Nucleus accumbens (tissue), 56 donors: ENCODE data around the gene ZNF331.

Experiments
- DNase-seq, 56 donors: peaks; one replicate each; lab custom pipeline; 2025; lab: John Stamatoyannopoulos, UW

The ZNF331 gene

DNA sequence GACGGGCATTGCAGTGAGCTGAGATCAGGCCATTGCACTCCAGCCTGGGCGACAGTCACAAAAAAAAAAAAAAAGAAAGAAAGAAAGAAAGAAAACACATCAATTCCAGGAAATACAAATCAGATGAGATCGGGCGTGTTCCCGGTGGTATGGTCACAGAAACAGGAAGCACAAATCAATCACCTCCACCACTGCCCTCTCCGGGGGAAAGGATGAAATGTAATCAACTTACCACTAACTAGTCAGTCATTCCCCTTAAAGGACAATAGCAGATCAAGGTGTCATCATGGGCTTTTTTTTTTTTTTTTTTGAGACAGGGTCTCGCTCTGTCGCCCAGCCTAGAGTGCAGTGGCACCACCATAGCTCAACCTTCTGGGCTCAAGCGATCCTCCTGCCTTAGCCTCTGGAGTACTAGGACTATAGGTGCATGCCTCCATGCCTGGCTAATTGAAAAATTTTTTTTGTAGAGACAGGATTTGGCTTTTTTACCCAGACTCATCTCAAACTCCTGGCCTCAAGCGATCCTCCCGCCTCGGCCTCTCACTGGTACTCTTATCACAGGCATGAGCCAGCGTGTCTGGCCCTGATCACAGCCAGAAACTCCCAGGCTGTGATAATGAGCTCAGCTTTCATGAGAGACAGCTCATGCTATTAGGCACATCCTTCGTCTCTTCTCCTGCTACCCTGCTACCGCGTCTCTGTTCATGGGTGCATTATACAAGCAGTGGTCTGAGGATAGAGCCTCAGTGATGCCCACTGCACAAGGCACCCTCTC lies 87.0 kb downstream of the ZNF331 start:
- no peak for DNase-seq

GRCh38 chr19:53626486-53626885 lies 88.5 kb downstream of the ZNF331 start:
- no peak for DNase-seq

GRCh38 chr19:53626976-53627375 lies 89.0 kb downstream of the ZNF331 start:
- DNase-seq = no peak
